Measurements from ENCODE around the gene CLDN3. TPM values are rescaled to one million over a fixed set of nuclear protein-coding genes. Genes with fewer than 3 reads are reported as not detected.

CLDN3 gene
- total RNA-seq, 1 experiment from 2014 or later: 16.5 TPM

DNA sequence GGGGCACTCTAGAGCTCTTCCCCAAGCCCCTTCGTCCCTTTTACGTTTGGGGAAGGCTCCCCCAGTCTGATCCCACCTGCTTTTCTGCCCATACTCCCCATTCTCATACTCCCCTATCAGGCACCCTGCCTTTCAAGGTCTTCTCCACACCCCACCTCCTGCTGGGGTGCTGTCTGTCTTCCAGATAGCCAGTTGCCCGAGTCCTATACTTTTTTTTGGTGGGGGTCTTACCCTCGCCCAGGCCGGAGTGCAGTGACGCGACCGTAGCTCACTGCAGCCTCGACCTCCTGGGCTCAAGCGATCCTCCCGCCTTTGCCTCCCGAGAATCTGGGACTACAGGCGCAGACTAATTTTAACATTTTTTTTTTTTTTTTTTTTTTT is 30.7 kb downstream of the CLDN3 start:
- no peak overlapping the region for H2AFZ ChIP-seq (ENCODE audit: low read length)

More for the DNA sequence above, 30.7 kb downstream of the CLDN3 start:
- no peak overlapping the region for H3T11ph ChIP-seq (ENCODE audit: low read length)
- no peak overlapping the region for H2BK120ac ChIP-seq (ENCODE audit: low read depth, low read length, poor library complexity, severe bottlenecking)
- peak overlapping the region; percentile 61; the same call in 1 of the 2 replicates for H3K4ac ChIP-seq (ENCODE audit: low read depth, low read length)
- H3K9me3 ChIP-seq (ENCODE audit: control insufficient read depth, low read depth, low read length): no peaks in the 10 kb centered on the region
- H3K14ac ChIP-seq (ENCODE audit: insufficient read depth, low read length): peak overlapping the region; percentile 97
- no peak overlapping the region for H4K8ac ChIP-seq (replicated peaks; ENCODE audit: insufficient read length, low read depth, low read length)
- H4K20me1 ChIP-seq (ENCODE audit: control insufficient read depth, insufficient read depth, insufficient read length): no peaks in the 10 kb centered on the region
- Mint-ChIP-seq H3K4me3 (peak overlapping the region; percentile 93 to 96), H3K36me3 (ENCODE audit: insufficient read depth in 1 of 3, low read depth in 3 of 3) (peaks cover 6 to 23% (median 20%) of the 10 kb centered on the region in 3 experiments), H3K9me3 (peaks cover 0 to 2% of the 10 kb centered on the region in 2 experiments; a peak in 1 of 5 replicates), H3K27me3 (ENCODE audit: low read depth) (peaks cover 15% of the 10 kb centered on the region), H3K27ac (peak overlapping the region; percentile 96 to 98 (median 98)), H3K4me1 (peaks cover 36 to 53% of the 10 kb centered on the region in 2 experiments)
- H4K5ac ChIP-seq (ENCODE audit: insufficient read length, low read depth, low read length): peak overlapping the region; percentile 24
- H3K27me3 ChIP-seq (ENCODE audit: insufficient read depth, low read length): no peaks in the 10 kb centered on the region; the same call in 1 of the 2 replicates
- no peak overlapping the region for H2BK20ac ChIP-seq (ENCODE audit: low read depth, low read length, poor library complexity, severe bottlenecking)
- H2AK5ac ChIP-seq (ENCODE audit: insufficient read length, low read length): peak overlapping the region; percentile 44
- peak overlapping the region; percentile 53 for H2BK12ac ChIP-seq (ENCODE audit: insufficient read length, low read depth, low read length)
- WGBS (ENCODE audit: extremely low coverage, insufficient read length, low lambda C conversion rate): no CpG with 5 or more reads among the region's 13 CpGs
- H3K18ac ChIP-seq (ENCODE audit: insufficient read length, low read depth, low read length): peak overlapping the region; percentile 98
- no peak overlapping the region for H3K27ac ChIP-seq (ENCODE audit: insufficient read length, low read depth, low read length)
- no peak for DNase-seq
- H2BK15ac ChIP-seq (ENCODE audit: low read depth, low read length): no peak overlapping the region
- no peaks in the 10 kb centered on the region for H3K79me1 ChIP-seq (ENCODE audit: insufficient read depth, low read depth, low read length, poor library complexity, severe bottlenecking)
- no peak overlapping the region for H3K56ac ChIP-seq (ENCODE audit: insufficient read length, low read depth, low read length)
- no peaks in the 10 kb centered on the region for H3K79me2 ChIP-seq (ENCODE audit: insufficient read depth, low read length)
- TF ChIP-seq, protein P1, sequence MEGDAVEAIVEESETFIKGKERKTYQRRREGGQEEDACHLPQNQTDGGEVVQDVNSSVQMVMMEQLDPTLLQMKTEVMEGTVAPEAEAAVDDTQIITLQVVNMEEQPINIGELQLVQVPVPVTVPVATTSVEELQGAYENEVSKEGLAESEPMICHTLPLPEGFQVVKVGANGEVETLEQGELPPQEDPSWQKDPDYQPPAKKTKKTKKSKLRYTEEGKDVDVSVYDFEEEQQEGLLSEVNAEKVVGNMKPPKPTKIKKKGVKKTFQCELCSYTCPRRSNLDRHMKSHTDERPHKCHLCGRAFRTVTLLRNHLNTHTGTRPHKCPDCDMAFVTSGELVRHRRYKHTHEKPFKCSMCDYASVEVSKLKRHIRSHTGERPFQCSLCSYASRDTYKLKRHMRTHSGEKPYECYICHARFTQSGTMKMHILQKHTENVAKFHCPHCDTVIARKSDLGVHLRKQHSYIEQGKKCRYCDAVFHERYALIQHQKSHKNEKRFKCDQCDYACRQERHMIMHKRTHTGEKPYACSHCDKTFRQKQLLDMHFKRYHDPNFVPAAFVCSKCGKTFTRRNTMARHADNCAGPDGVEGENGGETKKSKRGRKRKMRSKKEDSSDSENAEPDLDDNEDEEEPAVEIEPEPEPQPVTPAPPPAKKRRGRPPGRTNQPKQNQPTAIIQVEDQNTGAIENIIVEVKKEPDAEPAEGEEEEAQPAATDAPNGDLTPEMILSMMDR (conservative IDR thresholded peaks at IDR 0.05): no peak
- peak overlapping the region; percentile 73 for H3K9ac ChIP-seq (ENCODE audit: extremely low read depth, insufficient read length, low read length)
- H3K4me1 ChIP-seq (ENCODE audit: insufficient read depth, low read length): peaks cover 8% of the 10 kb centered on the region; the same call in 1 of the 2 replicates
- H2BK5ac ChIP-seq (ENCODE audit: insufficient read length, low read length): no peak overlapping the region
- no peak overlapping the region for H3K23ac ChIP-seq (ENCODE audit: insufficient read length, low read depth, low read length)
- peaks cover 10% of the 10 kb centered on the region for H3K23me2 ChIP-seq (ENCODE audit: insufficient read length, low read depth, low read length, poor library complexity, severe bottlenecking)
- H4K91ac ChIP-seq (ENCODE audit: insufficient read length, low read depth, low read length): peak overlapping the region; percentile 97
- peak overlapping the region; percentile 56 for H3K4me2 ChIP-seq (ENCODE audit: insufficient read depth, insufficient read length, low read length)
